ENCODE measurements around the gene NKAIN4.

DNA sequence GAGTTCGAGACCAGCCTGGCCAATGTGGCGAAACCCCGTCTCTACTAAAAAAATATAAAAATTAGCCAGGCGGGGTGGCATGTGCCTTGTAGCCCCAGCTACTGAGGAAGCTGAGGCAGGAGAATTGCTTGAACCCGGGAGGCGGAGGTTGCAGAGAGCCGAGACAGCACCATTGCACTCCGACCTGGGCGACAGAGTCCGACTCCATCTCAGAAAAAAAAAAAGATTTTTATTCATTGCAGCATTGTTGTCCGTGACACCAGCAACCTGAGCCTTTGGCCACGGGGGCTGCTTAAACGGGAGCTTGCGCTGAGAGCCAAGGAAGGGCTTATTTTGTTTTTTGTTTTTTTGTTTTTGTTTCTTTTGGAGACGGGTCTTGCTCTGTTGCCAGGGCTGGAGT, 25.7 kb upstream of the NKAIN4 start:
- TF ChIP-seq CTCF (conservative IDR thresholded peaks at IDR 0.05; ENCODE audit: low read depth, low read length) (no peak), EZH2phosphoT487 (IDR thresholded peaks at IDR 0.05; ENCODE audit: borderline replicate concordance, low read length) (no peak), EZH2 (IDR thresholded peaks at IDR 0.05; ENCODE audit: low read length, unreplicated experiment) (no peak)
